GM12872 (cell line): ENCODE data around the gene POLR1C.

ENCODE experiments used
- TF ChIP-seq, protein P1 (sequence below): IDR thresholded peaks from 3 replicates; pipeline ENCODE4 v1.5.1; 2011; ENCODE audit warnings: low read depth, mild to moderate bottlenecking, low read length, moderate library complexity; ENCODE audit not compliant: insufficient read depth

The POLR1C gene

DNA sequence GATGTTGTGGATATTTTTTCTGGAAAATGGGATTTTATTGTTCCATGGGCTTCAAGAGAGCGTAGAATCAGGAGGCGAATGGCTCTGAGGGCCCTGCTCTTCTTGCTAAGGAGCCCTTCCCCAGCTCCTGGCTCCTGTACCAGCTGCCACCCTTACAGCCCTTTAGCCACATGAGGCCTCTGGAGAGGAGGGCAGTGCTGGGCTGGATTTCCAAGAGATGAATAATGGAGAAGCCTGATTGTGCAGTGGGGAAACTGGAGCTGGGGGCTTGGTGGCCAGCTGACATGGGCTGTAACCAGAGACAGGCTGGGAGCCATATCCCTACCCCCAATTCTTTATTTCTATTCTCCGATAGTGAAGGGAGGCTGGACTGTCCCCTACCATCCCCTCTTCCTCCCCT lies 16.0 kb upstream of the POLR1C start:
- TF ChIP-seq, protein P1, sequence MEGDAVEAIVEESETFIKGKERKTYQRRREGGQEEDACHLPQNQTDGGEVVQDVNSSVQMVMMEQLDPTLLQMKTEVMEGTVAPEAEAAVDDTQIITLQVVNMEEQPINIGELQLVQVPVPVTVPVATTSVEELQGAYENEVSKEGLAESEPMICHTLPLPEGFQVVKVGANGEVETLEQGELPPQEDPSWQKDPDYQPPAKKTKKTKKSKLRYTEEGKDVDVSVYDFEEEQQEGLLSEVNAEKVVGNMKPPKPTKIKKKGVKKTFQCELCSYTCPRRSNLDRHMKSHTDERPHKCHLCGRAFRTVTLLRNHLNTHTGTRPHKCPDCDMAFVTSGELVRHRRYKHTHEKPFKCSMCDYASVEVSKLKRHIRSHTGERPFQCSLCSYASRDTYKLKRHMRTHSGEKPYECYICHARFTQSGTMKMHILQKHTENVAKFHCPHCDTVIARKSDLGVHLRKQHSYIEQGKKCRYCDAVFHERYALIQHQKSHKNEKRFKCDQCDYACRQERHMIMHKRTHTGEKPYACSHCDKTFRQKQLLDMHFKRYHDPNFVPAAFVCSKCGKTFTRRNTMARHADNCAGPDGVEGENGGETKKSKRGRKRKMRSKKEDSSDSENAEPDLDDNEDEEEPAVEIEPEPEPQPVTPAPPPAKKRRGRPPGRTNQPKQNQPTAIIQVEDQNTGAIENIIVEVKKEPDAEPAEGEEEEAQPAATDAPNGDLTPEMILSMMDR: no peak

DNA sequence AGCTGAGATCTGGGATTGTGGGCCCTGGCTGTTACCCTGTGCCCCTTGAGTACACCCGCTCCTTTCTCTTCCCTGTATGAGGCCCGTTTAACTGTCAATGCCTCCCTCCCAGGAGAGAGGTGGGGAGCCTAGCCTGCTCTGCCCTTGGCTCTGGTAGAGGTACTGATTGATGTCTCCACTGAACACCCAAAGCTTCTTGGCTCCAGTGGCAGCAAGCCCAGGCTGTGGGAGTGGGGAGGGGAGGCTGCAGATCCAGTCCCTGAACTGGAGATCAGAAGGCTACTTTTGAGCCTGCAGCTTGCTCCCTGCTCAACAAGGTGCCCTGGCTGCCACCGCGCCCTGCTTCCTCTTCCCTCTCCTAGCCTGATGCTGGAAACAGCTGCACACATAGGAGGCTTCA lies 14.2 kb upstream of the POLR1C start:
- TF ChIP-seq, protein P1: no peak

DNA sequence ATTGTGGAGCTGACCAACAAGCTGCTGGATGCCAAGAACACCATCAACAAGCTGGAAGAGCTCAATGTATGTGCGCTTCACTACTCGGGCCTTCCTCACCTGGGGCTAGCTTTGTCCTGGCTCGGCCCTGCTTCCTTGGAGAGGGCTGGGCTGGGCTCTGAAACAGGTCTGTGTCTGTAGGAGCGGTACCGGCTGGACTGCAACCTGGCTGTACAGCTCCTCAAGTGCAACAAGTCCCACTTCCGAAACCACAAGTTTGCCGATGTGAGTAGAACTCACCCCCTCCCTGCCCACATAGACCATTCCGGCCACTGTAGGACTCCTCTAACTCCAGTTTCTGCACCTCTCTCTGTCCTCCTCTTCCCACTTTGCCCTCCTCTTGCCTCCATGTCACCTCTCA lies 13.4 kb upstream of the POLR1C start:
- TF ChIP-seq, protein P1: no peak

GRCh38 chr6:43504756-43505593 lies 11.9 kb upstream of the POLR1C start:
- TF ChIP-seq, protein P1: no peak

DNA sequence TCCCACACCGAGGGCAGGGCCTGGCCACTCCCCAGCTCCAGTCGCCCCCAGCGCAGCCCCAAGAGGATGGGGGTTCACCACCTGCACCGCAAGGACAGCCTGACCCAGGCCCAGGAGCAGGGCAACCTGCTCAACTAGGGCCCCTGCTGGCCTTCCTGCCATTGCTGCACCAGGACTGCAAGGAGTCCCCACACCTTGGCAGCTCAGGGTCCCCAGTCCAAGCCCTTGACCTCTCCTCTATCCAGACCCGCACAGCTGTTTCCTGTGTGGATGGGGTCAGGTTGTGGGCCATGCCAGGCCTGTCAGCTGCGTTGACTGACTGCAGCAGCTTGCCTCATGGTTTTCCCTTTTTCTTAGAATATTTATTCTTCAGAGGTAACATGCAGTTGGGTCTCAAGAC lies 11.2 kb upstream of the POLR1C start:
- TF ChIP-seq, protein P1: no peak

GRCh38 chr6:43506171-43506570 lies 10.7 kb upstream of the POLR1C start:
- TF ChIP-seq, protein P1: no peak

DNA sequence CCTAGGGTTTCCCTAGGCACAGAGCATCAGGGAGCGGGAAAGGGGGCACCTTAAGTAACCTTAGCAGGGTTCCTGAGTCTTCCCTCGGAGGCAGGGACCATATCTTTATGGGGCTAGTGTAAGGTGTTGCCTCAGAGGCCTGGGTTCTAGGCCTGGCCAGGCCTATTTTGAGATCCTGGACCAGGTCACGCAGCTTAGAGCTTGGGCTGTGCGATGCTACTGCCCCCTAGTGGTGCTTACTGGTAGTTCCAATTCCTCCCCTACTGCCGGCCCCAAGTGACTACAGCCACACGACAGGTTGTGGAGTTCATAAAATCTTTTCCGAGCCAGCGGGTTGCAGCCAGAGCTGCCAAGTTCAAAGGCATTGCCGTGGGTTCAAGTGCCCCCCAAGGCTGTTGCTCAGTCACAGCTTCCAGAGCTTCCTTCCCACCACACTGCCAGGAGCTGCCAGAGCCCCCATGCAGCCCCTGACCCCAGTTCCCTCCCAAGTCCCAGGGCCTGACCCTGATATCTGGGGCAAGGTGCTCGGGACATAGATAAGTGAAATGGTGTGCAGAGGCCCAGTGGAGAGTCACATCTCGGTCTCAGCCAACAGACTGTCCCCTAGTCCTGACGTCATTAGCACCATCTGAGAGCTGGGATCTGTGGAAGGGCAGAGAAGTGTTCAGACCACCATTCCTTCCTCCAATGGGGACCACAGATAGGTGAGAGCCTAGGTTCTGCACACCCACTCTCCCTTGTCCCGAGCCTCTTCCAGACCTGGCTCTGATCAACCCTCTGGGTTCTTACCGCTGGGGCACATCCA lies 10.0 kb upstream of the POLR1C start:
- TF ChIP-seq, protein P1: peak; percentile 99
